Activated CD8-positive, alpha-beta memory T cell treated with anti-CD3 and anti-CD28 coated beads, Interleukin-2, amount 10 ng/mL, durations not matched to agents 7 days and 5 days (primary cell): ENCODE data around the gene PCGF1. TPM values are rescaled to one million over a fixed set of nuclear protein-coding genes. Genes with fewer than 3 reads are reported as not detected.

Source experiments
- ATAC-seq: fragments of 150-1000 bp; cut with Tn5 transposase; one replicate; pipeline ENCODE4 v1.10.0; 2021; ENCODE audit warnings: moderate library complexity
- CTCF ChIA-PET: fragments of 350-600 bp; sonication (Branson Sonifier 250); formaldehyde crosslinking; loops from one replicate; lab custom pipeline; 2021; ENCODE audit warnings: antibody characterized with exemption; lab: Charles Lee
- DNase-seq: peaks from one replicate; pipeline ENCODE4 v3.0.0-alpha.2; 2020
- H3K27ac Mint-ChIP-seq: one replicate; pipeline ENCODE4 v1.8.0; 2021; ENCODE audit warnings: mild to moderate bottlenecking, mixed read lengths
- H3K27me3 Mint-ChIP-seq: one replicate; pipeline ENCODE4 v1.8.0; 2021; ENCODE audit warnings: mixed read lengths
- H3K36me3 Mint-ChIP-seq: one replicate; pipeline ENCODE4 v1.8.0; 2021; ENCODE audit warnings: mild to moderate bottlenecking, mixed read lengths
- H3K4me1 Mint-ChIP-seq: one replicate; pipeline ENCODE4 v1.8.0; 2021; ENCODE audit warnings: mixed read lengths
- H3K4me3 Mint-ChIP-seq: one replicate; pipeline ENCODE4 v1.8.0; 2021; ENCODE audit warnings: mild to moderate bottlenecking, moderate library complexity, mixed read lengths
- H3K9me3 Mint-ChIP-seq: one replicate; pipeline ENCODE4 v1.8.0; 2022; ENCODE audit warnings: low read depth, mixed read lengths
- total RNA-seq, 2 experiments: library from RNA; stranded (reverse); gene quantifications; one replicate each; pipeline ENCODE4 v1.2.3, GENCODE V29; 2021

Gene PCGF1
- total RNA-seq, 2 experiments from 2014 or later = 15.5 to 34.0 TPM

DNA sequence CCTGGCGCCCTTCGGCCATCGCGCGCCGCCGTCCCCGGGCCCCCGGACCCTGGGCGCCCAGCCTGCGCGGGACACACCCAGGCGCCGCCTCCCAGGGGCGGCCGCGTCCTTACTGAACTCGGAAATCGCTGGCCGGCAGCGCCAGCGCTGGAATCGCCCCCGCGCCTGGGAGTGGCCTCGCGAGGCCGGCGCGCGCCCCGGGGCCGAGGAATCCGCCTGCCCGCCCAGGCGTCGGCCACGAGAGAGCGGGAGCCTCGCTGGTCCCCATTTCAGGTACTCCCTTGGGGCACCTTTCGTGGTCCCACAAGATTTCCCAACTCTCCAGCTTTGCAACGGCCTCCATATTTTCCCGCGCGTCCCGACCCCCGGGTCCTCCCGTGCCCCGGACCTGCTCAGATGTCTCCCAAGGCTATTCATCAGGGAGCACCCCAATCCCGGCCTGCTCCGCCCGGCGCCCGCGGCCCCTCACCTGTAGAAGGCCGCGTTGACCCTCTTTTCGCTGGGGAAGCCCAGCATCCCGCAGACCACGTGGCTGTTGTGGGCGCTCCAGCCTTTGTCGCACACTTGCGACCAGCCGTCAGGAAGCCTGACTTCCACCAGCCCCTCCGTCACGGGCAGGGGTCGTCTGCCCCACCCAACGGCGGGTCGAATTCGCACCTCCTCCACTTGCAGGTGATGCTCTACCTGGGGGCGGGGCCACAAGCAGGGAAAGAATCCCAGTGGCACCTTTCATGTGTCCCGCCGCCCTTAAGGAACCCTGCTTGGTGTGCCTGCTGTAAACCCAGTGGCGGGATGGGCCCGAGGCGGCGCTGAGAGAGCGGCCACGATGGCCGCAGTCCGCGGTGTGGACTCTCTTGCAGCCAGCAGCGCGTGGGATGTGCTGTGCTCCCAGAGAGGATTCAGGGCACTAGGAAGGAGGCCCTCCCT is 41.7 kb upstream of the PCGF1 start:
- Mint-ChIP-seq H3K4me3 (peak overlapping the region; percentile 51), H3K27ac (no peak overlapping the region), H3K36me3 (no peaks in the 10 kb centered on the region), H3K9me3 (no peaks in the 10 kb centered on the region), H3K4me1 (peaks cover 34% of the 10 kb centered on the region), H3K27me3 (peaks cover 59% of the 10 kb centered on the region)
- CTCF ChIA-PET = interaction anchor here (1.4 to 15.0 kb wide), 3 partner anchors 10 to 38 kb away, joined by 3 to 124 read pairs (median 20); no protein-coding TSS in a partner anchor
- ATAC-seq (peak; percentile 68), DNase-seq (no peak)

DNA sequence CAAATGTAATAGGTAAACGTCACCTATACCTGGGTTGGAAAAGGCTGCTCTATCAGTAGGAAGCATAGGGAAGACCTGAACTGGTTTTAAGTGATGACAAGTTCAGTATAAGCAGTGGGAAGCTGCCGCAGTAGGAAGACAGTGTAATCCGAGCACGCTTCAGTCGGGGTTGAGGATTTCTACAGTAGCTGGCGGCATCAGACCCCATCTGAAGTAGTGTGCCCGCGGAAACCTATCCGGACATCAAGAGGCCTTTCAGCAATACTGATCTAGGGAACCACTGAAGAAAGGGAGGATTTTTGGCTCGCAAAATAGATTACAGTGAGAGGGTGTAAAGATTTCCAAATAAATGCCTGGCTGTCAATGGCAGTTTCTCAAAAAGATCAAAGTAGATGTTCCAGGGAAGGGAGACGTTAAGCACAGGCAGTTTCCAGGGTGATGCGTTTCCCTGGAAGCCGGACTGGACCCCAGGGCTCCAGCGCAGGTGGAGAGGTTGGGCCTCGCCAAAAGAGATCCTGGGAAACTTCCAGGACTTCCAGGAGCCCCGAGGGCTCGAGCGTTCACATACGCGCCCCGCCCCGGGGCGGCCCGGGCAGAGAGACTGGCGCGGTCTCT is 40.9 kb upstream of the PCGF1 start:
- peaks cover 30% of the 10 kb centered on the region for H3K4me1 Mint-ChIP-seq
- H3K27ac Mint-ChIP-seq = no peak overlapping the region
- H3K4me3 Mint-ChIP-seq = peak overlapping the region; percentile 60
- no peak for ATAC-seq
- CTCF ChIA-PET = interaction anchor here (0.8 to 15.0 kb wide), 3 partner anchors 10 to 38 kb away, joined by 3 to 124 read pairs (median 3); no protein-coding TSS in a partner anchor
- no peaks in the 10 kb centered on the region for H3K36me3 Mint-ChIP-seq
- DNase-seq = no peak
- no peaks in the 10 kb centered on the region for H3K9me3 Mint-ChIP-seq
- H3K27me3 Mint-ChIP-seq = peaks cover 62% of the 10 kb centered on the region

DNA sequence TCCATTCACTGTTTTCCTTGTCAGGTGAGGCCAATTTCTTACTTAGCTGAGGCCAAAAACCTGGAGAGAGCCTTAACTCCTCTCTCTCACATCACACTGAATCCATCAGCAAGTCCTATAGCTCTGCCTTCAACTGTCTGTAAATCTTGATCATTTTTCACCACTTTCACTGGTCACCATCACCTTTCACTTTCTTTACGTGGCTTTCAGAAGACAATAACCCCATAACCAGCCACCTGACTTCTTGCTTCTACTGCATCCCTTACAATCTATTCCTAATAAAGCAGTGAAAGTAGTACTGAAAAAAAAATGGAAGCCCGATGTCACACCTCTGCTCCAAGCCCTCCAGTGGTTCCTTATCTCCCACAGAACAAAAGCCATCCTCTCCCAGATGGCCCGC is 38.5 kb upstream of the PCGF1 start:
- DNase-seq (no peak), ATAC-seq (no peak)
- Mint-ChIP-seq H3K27ac (no peak overlapping the region), H3K9me3 (no peaks in the 10 kb centered on the region), H3K4me1 (peaks cover 16% of the 10 kb centered on the region), H3K4me3 (no peak overlapping the region), H3K27me3 (peaks cover 69% of the 10 kb centered on the region), H3K36me3 (no peaks in the 10 kb centered on the region)
- CTCF ChIA-PET = interaction anchor here (1.1 to 15.0 kb wide), 4 partner anchors 14 to 41 kb away, joined by 3 to 124 read pairs (median 4); partner anchors contain the start of gene HTRA2

- Mint-ChIP-seq H3K36me3 (no peaks in the 10 kb centered on the region), H3K9me3 (no peaks in the 10 kb centered on the region), H3K4me1 (peaks cover 14% of the 10 kb centered on the region), H3K4me3 (no peak overlapping the region), H3K27ac (no peak overlapping the region), H3K27me3 (peaks cover 57% of the 10 kb centered on the region)
- no peak for DNase-seq
- ATAC-seq = no peak
- CTCF ChIA-PET = interaction anchor here (1.0 to 15.0 kb wide), 5 partner anchors 13 to 295 kb away, joined by 3 to 124 read pairs (median 4); partner anchors contain the start of gene DQX1
These were observed 37.1 kb upstream of the PCGF1 start for GRCh38 chr2:74544634-74545033.

- H3K36me3 Mint-ChIP-seq = no peaks in the 10 kb centered on the region
- H3K4me1 Mint-ChIP-seq = peaks cover 19% of the 10 kb centered on the region
- CTCF ChIA-PET = interaction anchor here (1.5 to 15.0 kb wide), 2 partner anchors 11 to 44 kb away, joined by 7 to 124 read pairs; no protein-coding TSS in a partner anchor
- no peak overlapping the region for H3K27ac Mint-ChIP-seq
- peaks cover 56% of the 10 kb centered on the region for H3K27me3 Mint-ChIP-seq
- no peaks in the 10 kb centered on the region for H3K9me3 Mint-ChIP-seq
- no peak overlapping the region for H3K4me3 Mint-ChIP-seq
- DNase-seq (no peak), ATAC-seq (no peak)
These were observed 35.5 kb upstream of the PCGF1 start for GRCh38 chr2:74542978-74543377.

DNA sequence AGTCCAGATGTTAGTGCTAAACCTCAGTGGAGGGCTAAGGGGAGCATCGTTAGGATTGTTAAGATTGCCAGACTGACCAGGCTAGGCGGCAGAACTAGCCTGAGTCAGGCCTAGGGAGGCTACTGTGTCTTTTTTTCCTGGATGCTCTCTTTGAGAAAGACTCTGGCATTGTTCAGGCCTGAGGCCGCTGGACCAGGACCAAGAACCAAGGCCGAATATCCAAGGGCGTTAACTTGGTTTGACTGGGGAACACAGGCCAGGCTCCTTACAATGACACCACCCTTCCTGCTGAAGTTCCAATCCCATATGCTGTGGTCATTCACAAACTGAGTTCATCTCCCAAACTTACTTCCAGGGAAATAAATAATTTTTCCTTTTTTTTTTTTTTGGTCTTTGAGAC is 32.8 kb upstream of the PCGF1 start:
- H3K9me3 Mint-ChIP-seq = no peaks in the 10 kb centered on the region

GRCh38 chr2:74538881-74539339 is 31.4 kb upstream of the PCGF1 start:
- H3K4me1 Mint-ChIP-seq = peaks cover 19% of the 10 kb centered on the region
- H3K27ac Mint-ChIP-seq = no peak overlapping the region
- H3K4me3 Mint-ChIP-seq = no peak overlapping the region
- H3K9me3 Mint-ChIP-seq = no peaks in the 10 kb centered on the region
- ATAC-seq = no peak
- CTCF ChIA-PET = interaction anchor here (1.0 to 1.6 kb wide), 5 partner anchors 8 to 56 kb away, joined by 3 to 8 read pairs (median 3); partner anchors contain the start of genes CCDC142 and TTC31
- DNase-seq = no peak
- peaks cover 1% of the 10 kb centered on the region for H3K36me3 Mint-ChIP-seq
- peaks cover 29% of the 10 kb centered on the region for H3K27me3 Mint-ChIP-seq

More for the DNA sequence above, 32.8 kb upstream of the PCGF1 start:
- CTCF ChIA-PET = interaction anchor here (0.7 to 1.3 kb wide), 2 partner anchors 30 to 45 kb away, joined by 3 to 5 read pairs; no protein-coding TSS in a partner anchor
- no peak overlapping the region for H3K27ac Mint-ChIP-seq
- H3K36me3 Mint-ChIP-seq = no peaks in the 10 kb centered on the region
- H3K4me3 Mint-ChIP-seq = no peak overlapping the region
- peaks cover 42% of the 10 kb centered on the region for H3K27me3 Mint-ChIP-seq
- peaks cover 19% of the 10 kb centered on the region for H3K4me1 Mint-ChIP-seq
- DNase-seq (no peak), ATAC-seq (no peak)

DNA sequence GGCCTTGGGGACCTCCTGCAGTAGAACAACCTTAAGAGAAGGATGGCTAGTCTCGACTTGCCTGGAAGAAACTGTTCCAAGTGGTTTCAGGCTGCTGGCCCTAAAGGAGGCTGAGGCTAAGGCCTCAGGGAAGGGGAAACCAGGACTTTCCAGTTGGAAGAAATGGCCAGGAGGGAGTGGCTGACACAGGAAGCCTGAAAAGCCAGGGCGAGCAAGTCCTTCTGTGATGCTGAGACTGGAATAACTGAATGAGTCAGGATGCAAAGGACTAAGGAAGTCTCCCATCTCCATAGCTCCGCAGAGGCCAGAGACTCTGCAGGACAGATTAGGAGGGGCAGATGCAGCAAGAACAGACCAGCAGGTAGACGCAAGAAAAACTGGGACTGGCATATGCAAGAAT is 29.6 kb upstream of the PCGF1 start:
- ATAC-seq (no peak), DNase-seq (no peak)
- Mint-ChIP-seq H3K27ac (no peak overlapping the region), H3K36me3 (peaks cover 9% of the 10 kb centered on the region), H3K4me3 (no peak overlapping the region), H3K27me3 (peaks cover 19% of the 10 kb centered on the region), H3K9me3 (no peaks in the 10 kb centered on the region), H3K4me1 (peaks cover 21% of the 10 kb centered on the region)
- CTCF ChIA-PET = no interaction called here

GRCh38 chr2:74536166-74536950 is 28.9 kb upstream of the PCGF1 start:
- Mint-ChIP-seq H3K4me1 (peaks cover 29% of the 10 kb centered on the region), H3K4me3 (no peak overlapping the region), H3K27me3 (peaks cover 17% of the 10 kb centered on the region), H3K36me3 (peaks cover 12% of the 10 kb centered on the region), H3K9me3 (no peaks in the 10 kb centered on the region), H3K27ac (no peak overlapping the region)
- DNase-seq (no peak), ATAC-seq (no peak)
- CTCF ChIA-PET = interaction anchor here (1.2 kb wide), 1 partner anchor 287 kb away, joined by 4 read pairs; no protein-coding TSS in a partner anchor

DNA sequence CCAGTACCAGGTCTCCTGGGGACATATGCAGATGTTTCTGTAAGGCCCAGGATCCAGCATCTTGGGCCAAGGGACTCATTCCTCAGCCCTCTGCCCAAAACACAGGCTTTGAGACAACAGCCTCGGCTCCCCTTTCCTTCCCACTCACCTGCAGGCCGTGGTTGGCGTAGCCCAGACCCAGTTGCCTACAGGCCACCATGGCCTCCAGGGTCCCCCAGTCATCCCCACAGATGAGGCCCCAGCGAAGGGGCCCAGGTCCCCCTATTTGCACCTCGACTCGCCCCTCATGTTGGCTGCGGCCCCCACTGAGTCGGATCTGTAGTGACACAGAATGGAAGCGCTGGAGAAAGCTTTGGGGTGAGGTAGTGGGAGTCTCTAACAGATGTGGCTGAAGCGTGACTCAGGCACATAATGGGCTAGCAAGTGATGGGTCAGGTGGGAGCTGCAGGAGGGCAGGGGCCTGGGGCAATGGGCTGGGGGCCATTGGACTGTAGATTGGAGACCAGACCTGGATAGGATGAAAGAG is 28.0 kb upstream of the PCGF1 start:
- DNase-seq (no peak), ATAC-seq (no peak)
- peaks cover 38% of the 10 kb centered on the region for H3K4me1 Mint-ChIP-seq
- H3K27me3 Mint-ChIP-seq = peaks cover 17% of the 10 kb centered on the region
- H3K4me3 Mint-ChIP-seq = no peak overlapping the region
- no peaks in the 10 kb centered on the region for H3K9me3 Mint-ChIP-seq
- H3K36me3 Mint-ChIP-seq = peaks cover 15% of the 10 kb centered on the region
- CTCF ChIA-PET = interaction anchor here (1.2 kb wide), 1 partner anchor 286 kb away, joined by 4 read pairs; no protein-coding TSS in a partner anchor
- no peak overlapping the region for H3K27ac Mint-ChIP-seq

GRCh38 chr2:74534411-74534810 is 26.9 kb upstream of the PCGF1 start:
- CTCF ChIA-PET = interaction anchor here (1.4 to 6.1 kb wide), 2 partner anchors 17 to 52 kb away, joined by 4 to 98 read pairs; no protein-coding TSS in a partner anchor

GRCh38 chr2:74533464-74533863 is 26.0 kb upstream of the PCGF1 start:
- Mint-ChIP-seq H3K36me3 (peaks cover 19% of the 10 kb centered on the region), H3K4me1 (peaks cover 32% of the 10 kb centered on the region), H3K27ac (no peak overlapping the region), H3K27me3 (peaks cover 10% of the 10 kb centered on the region), H3K4me3 (no peak overlapping the region), H3K9me3 (no peaks in the 10 kb centered on the region)
- ATAC-seq (no peak), DNase-seq (no peak)
- CTCF ChIA-PET = interaction anchor here (1.2 to 6.4 kb wide), 6 partner anchors 10 to 81 kb away, joined by 3 to 98 read pairs (median 12); partner anchors contain the start of genes CCDC142 and TTC31

More at GRCh38 chr2:74534411-74534810, 26.9 kb upstream of the PCGF1 start:
- Mint-ChIP-seq H3K27ac (no peak overlapping the region), H3K36me3 (peaks cover 15% of the 10 kb centered on the region), H3K9me3 (no peaks in the 10 kb centered on the region), H3K4me3 (no peak overlapping the region), H3K27me3 (peaks cover 17% of the 10 kb centered on the region), H3K4me1 (peaks cover 35% of the 10 kb centered on the region)
- no peak for ATAC-seq
- DNase-seq = no peak
